HEK293 (cell line): ENCODE results near the gene IGIP.
A peak's percentile ranks its signal among the peaks of the same experiment; 100 is the strongest.

ENCODE experiments used
- CTCF ChIA-PET: fragments of 350-600 bp; formaldehyde crosslinking; extraction: SDS; loops from one replicate; lab custom pipeline; 2021; ENCODE audit warnings: antibody characterized with exemption; lab: Yijun Ruan, JAX
- POLR2A ChIA-PET: fragments of 300-600 bp; formaldehyde crosslinking; extraction: SDS; loops from one replicate; lab custom pipeline; 2020; ENCODE audit warnings: antibody characterized with exemption, inconsistent platforms; lab: Yijun Ruan, JAX
- H3K27ac ChIP-seq: fragments of 200-500 bp; sonication (Bioruptor generic); 2 replicates; pipeline ENCODE4 v1.5.1; 2014; ENCODE audit warnings: low read depth, low read length, control low read depth, inconsistent platforms; ENCODE audit errors: extremely low read depth
- H3K36me3 ChIP-seq, 2 experiments: fragments of 200-500 bp in 1 of 2; sonication (Bioruptor generic) in 1 of 2; 1 replicate in 1 of 2; 2 replicates in 1 of 2; pipeline ENCODE4 v1.5.1; 2014 to 2017; ENCODE audit warnings: inconsistent platforms in 2 of 2, low read length in 2 of 2; ENCODE audit not compliant: control insufficient read depth in 2 of 2, insufficient read depth in 1 of 2
- H3K4me1 ChIP-seq: fragments of 200-500 bp; sonication (Bioruptor generic); 2 replicates; pipeline ENCODE4 v1.5.1; 2014; ENCODE audit warnings: mild to moderate bottlenecking, low read length, inconsistent platforms; ENCODE audit not compliant: control insufficient read depth, insufficient read depth
- H3K4me3 ChIP-seq: 2 replicates; pipeline ENCODE4 v1.5.1; 2011; ENCODE audit warnings: low read depth, mild to moderate bottlenecking, control low read depth, low read length, moderate library complexity
- H3K9me3 ChIP-seq: fragments of 200-500 bp; sonication (Bioruptor generic); 2 replicates; pipeline ENCODE4 v1.5.1; 2014; ENCODE audit warnings: low read depth, low read length, inconsistent platforms; ENCODE audit not compliant: control insufficient read depth, insufficient read depth
- HOXA7 ChIP-seq: sonication (generic); formaldehyde crosslinking; IDR thresholded peaks from 2 replicates; pipeline ENCODE4 v1.8.1; 2022; ENCODE audit warnings: missing genetic modification reagents, borderline replicate concordance
- HOXD13 ChIP-seq: sonication (generic); formaldehyde crosslinking; IDR thresholded peaks from 2 replicates; pipeline ENCODE4 v1.8.0; 2022; ENCODE audit warnings: missing genetic modification reagents, borderline replicate concordance
- KLF8 ChIP-seq: fragments of 450-650 bp; formaldehyde crosslinking; IDR thresholded peaks from 2 replicates; pipeline ENCODE4 v1.5.1; 2016; ENCODE audit warnings: missing biosample characterization, missing genetic modification characterization
- REPIN1 ChIP-seq: fragments of 450-650 bp; formaldehyde crosslinking; IDR thresholded peaks from 2 replicates; pipeline ENCODE4 v1.5.1; 2017; ENCODE audit warnings: missing biosample characterization, missing genetic modification characterization, low read depth
- SCRT2 ChIP-seq: fragments of 450-650 bp; formaldehyde crosslinking; IDR thresholded peaks from 2 replicates; pipeline ENCODE4 v1.5.1; 2016; ENCODE audit warnings: missing biosample characterization, missing genetic modification characterization
- TSHZ1 ChIP-seq: fragments of 450-650 bp; formaldehyde crosslinking; IDR thresholded peaks from 2 replicates; pipeline ENCODE4 v1.5.1; 2016; ENCODE audit warnings: missing biosample characterization, missing genetic modification characterization, borderline replicate concordance
- ZBTB17 ChIP-seq: fragments of 450-650 bp; formaldehyde crosslinking; IDR thresholded peaks from 2 replicates; pipeline ENCODE4 v1.5.1; 2016; ENCODE audit warnings: missing biosample characterization, missing genetic modification characterization
- ZFHX2 ChIP-seq: fragments of 450-650 bp; formaldehyde crosslinking; conservative IDR thresholded peaks from 2 replicates; pipeline ENCODE4 v1.5.1; 2016; ENCODE audit warnings: missing biosample characterization, missing genetic modification characterization
- ZNF10 ChIP-seq: fragments of 450-650 bp; formaldehyde crosslinking; IDR thresholded peaks from 2 replicates; pipeline ENCODE4 v1.5.1; 2017; ENCODE audit warnings: missing biosample characterization, missing genetic modification characterization
- ZNF350 ChIP-seq: fragments of 450-650 bp; formaldehyde crosslinking; IDR thresholded peaks from 2 replicates; pipeline ENCODE4 v1.5.0; 2017; ENCODE audit warnings: missing biosample characterization, mild to moderate bottlenecking, missing genetic modification characterization
- ZNF366 ChIP-seq: fragments of 450-650 bp; formaldehyde crosslinking; conservative IDR thresholded peaks from 2 replicates; pipeline ENCODE4 v1.5.1; 2016; ENCODE audit warnings: missing biosample characterization, missing genetic modification characterization
- ZNF37A ChIP-seq: fragments of 450-650 bp; IDR thresholded peaks from 2 replicates; pipeline ENCODE4 v1.5.1; 2018; ENCODE audit warnings: missing biosample characterization, missing genetic modification characterization
- ZNF391 ChIP-seq: fragments of 450-650 bp; formaldehyde crosslinking; IDR thresholded peaks from 2 replicates; pipeline ENCODE4 v1.5.1; 2016; ENCODE audit warnings: low read depth, missing biosample characterization, missing genetic modification characterization, borderline replicate concordance
- ZNF394 ChIP-seq: fragments of 450-650 bp; formaldehyde crosslinking; IDR thresholded peaks from 2 replicates; pipeline ENCODE4 v1.5.1; 2016; ENCODE audit warnings: missing biosample characterization, missing genetic modification characterization, mild to moderate bottlenecking, moderate library complexity, borderline replicate concordance
- ZNF530 ChIP-seq: fragments of 450-650 bp; formaldehyde crosslinking; IDR thresholded peaks from 2 replicates; pipeline ENCODE4 v1.5.1; 2016; ENCODE audit warnings: low read depth, missing biosample characterization, missing genetic modification characterization
- ZNF555 ChIP-seq: fragments of 450-650 bp; formaldehyde crosslinking; conservative IDR thresholded peaks from 2 replicates; pipeline ENCODE4 v1.5.1; 2017; ENCODE audit warnings: missing biosample characterization, mild to moderate bottlenecking, missing genetic modification characterization, inconsistent platforms
- ZNF664 ChIP-seq: fragments of 450-650 bp; formaldehyde crosslinking; IDR thresholded peaks from 2 replicates; pipeline ENCODE4 v1.5.1; 2016; ENCODE audit warnings: missing biosample characterization, missing genetic modification characterization
- ZNF670 ChIP-seq: fragments of 450-650 bp; formaldehyde crosslinking; IDR thresholded peaks from 2 replicates; pipeline ENCODE4 v1.5.1; 2016; ENCODE audit warnings: missing biosample characterization, missing genetic modification characterization, low read depth
- ZNF692 ChIP-seq: fragments of 450-650 bp; formaldehyde crosslinking; IDR thresholded peaks from 2 replicates; pipeline ENCODE4 v1.5.1; 2016; ENCODE audit warnings: missing biosample characterization, missing genetic modification characterization
- ZNF707 ChIP-seq: fragments of 450-650 bp; formaldehyde crosslinking; IDR thresholded peaks from 2 replicates; pipeline ENCODE4 v1.5.1; 2016; ENCODE audit warnings: missing biosample characterization, missing genetic modification characterization
- ZNF76 ChIP-seq: fragments of 450-650 bp; formaldehyde crosslinking; IDR thresholded peaks from 2 replicates; pipeline ENCODE4; 2016; ENCODE audit warnings: low read depth, missing biosample characterization, missing genetic modification characterization, borderline replicate concordance
- ZNF777 ChIP-seq: fragments of 450-650 bp; formaldehyde crosslinking; IDR thresholded peaks from 2 replicates; pipeline ENCODE4 v1.5.1; 2017; ENCODE audit warnings: missing biosample characterization, missing genetic modification characterization, borderline replicate concordance

The IGIP gene

GRCh38 chr5:140128376-140128775 lies 2.6 kb downstream of the IGIP start:
- ChIA-PET POLR2A (no interaction called here), CTCF (interaction anchor here (0.7 kb wide), 2 partner anchors 55 to 786 kb away, joined by 3 to 6 read pairs; no protein-coding TSS in a partner anchor)
- Histone ChIP-seq H3K9me3 (no peaks in the 10 kb centered on the region), H3K36me3 (no peaks in the 10 kb centered on the region), H3K4me1 (peaks cover 7% of the 10 kb centered on the region), H3K4me3 (no peak overlapping the region), H3K27ac (no peak overlapping the region)
- TF ChIP-seq KLF8 (no peak), ZNF366 (tag by site-specific recombination) (no peak), ZNF530 (tag by site-specific recombination) (no peak), ZNF391 (no peak), TSHZ1 (tag by site-specific recombination) (no peak), ZNF777 (tag by site-specific recombination) (no peak), HOXD13 (no peak)

GRCh38 chr5:140130949-140131733 lies 5.4 kb downstream of the IGIP start:
- Histone ChIP-seq H3K4me3 (no peak overlapping the region), H3K36me3 (no peaks in the 10 kb centered on the region), H3K27ac (no peak overlapping the region), H3K9me3 (no peaks in the 10 kb centered on the region), H3K4me1 (no peaks in the 10 kb centered on the region; the same call in 1 of the 2 replicates)
- ChIA-PET CTCF (interaction anchor here (0.7 to 3.4 kb wide), 3 partner anchors 13 to 162 kb away, joined by 3 to 35 read pairs (median 8); no protein-coding TSS in a partner anchor), POLR2A (no interaction called here)
- TF ChIP-seq ZNF555 (tag by site-specific recombination), result no peak
- no peak for TF ChIP-seq REPIN1 (tag by site-specific recombination)
- no peak for TF ChIP-seq HOXA7
- TF ChIP-seq TSHZ1 (tag by site-specific recombination), result no peak
- TF ChIP-seq ZNF76 (tag by site-specific recombination), result no peak

- no peaks in the 10 kb centered on the region for H3K36me3 ChIP-seq
- ChIA-PET POLR2A (no interaction called here), CTCF (interaction anchor here (2.1 to 3.4 kb wide), 2 partner anchors 12 to 163 kb away, joined by 8 to 35 read pairs; no protein-coding TSS in a partner anchor)
- no peaks in the 10 kb centered on the region for H3K9me3 ChIP-seq
- no peak overlapping the region for H3K4me3 ChIP-seq
- no peak overlapping the region for H3K27ac ChIP-seq
- no peaks in the 10 kb centered on the region; the same call in 1 of the 2 replicates for H3K4me1 ChIP-seq
- TF ChIP-seq ZNF37A (no peak), ZNF394 (tag by site-specific recombination) (no peak), ZNF664 (tag by site-specific recombination) (no peak), ZNF692 (tag by site-specific recombination) (0 out of 2 replicates have a peak, but pooled peaks have one; percentile 29), SCRT2 (tag by site-specific recombination) (0 out of 2 replicates have a peak, but pooled peaks have one; percentile 25), ZBTB17 (tag by site-specific recombination) (no peak), ZFHX2 (tag by site-specific recombination) (no peak), ZNF707 (tag by site-specific recombination) (no peak), ZNF350 (tag by site-specific recombination) (no peak), ZNF670 (tag by site-specific recombination) (no peak), ZNF10 (tag by site-specific recombination) (no peak)
These were observed 6.3 kb downstream of the IGIP start for GRCh38 chr5:140131967-140132409.
